Measurements from ENCODE around the gene FAM184A.
"Not testable (repeated sequence)": the region's sequence is repeated elsewhere in the genome, so short reads cannot be mapped to it uniquely, and the experiment has no call there.

The FAM184A gene

GRCh38 chr6:119006974-119007373 is 71.5 kb downstream of the FAM184A start:
- no peak for DNase-seq

DNA sequence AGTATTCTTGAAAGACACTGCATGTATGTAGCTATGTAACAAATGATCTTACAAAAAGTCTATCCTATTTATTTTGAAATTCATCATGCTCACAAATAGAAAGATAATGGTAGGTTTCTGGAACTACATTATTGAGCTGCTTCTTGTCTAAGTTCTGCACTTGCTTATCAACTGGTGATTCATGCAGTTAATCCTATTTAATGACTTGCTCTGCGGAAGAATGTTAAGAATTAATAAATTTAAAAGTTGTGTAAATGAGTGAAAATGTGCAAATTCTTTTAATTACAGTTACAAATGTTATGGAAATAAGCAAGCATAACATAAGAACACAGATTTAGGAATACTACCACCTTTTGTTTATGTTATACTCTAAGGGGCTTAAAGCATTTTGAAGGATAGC is 76.4 kb downstream of the FAM184A start:
- DNase-seq, result no peak

DNA sequence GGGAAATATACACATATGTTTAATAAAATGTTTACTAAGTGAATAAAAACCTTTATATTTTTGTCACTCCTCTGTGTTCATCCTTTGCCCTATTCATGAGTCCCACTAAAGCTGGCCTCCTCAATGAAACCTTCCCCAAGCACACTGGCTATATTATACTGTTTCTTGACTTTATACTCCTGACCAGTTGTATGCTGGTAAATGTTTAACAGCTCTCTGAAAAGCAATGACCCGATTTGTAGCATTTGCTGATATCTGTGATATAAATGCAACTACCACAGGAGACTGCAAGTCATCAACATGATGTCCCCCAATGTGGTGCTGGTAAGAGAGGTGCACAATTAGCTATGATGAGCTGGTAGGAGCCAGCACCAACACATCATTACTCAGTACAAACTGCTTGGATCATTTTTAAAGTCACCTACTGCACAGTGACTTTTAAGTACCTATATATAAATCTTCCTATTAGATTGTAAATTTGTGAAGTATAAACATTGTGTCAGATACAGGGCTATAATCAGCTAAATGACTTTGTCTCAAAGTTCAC is 78.9 kb downstream of the FAM184A start:
- DNase-seq, result no peak

GRCh38 chr6:118997426-118997825 is 81.0 kb downstream of the FAM184A start:
- not testable (repeated sequence) for DNase-seq

- no peak for DNase-seq
Observed at GRCh38 chr6:118996289-118996820, 82.1 kb downstream of the FAM184A start.

- DNase-seq, result no peak
Observed at GRCh38 chr6:118993803-118994251, 84.6 kb downstream of the FAM184A start.

DNA sequence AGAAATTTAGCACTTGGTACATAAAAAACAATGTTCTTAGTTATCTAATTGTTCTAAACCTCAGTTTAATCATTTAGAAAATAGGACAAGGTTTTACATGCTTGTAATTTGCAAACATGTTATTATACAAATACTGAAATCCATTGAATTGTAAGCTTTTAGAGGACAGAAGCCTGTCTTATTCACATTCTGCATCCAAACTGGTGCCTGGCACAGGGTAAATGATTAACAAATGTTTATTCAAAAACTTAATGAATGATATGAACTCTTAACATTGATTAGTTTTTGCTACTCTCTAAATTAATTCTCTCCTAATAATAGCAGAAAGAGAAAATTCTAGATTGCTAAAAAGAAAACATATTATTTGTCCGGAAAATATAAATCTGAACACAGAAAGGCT is 85.1 kb downstream of the FAM184A start:
- no peak for DNase-seq

DNA sequence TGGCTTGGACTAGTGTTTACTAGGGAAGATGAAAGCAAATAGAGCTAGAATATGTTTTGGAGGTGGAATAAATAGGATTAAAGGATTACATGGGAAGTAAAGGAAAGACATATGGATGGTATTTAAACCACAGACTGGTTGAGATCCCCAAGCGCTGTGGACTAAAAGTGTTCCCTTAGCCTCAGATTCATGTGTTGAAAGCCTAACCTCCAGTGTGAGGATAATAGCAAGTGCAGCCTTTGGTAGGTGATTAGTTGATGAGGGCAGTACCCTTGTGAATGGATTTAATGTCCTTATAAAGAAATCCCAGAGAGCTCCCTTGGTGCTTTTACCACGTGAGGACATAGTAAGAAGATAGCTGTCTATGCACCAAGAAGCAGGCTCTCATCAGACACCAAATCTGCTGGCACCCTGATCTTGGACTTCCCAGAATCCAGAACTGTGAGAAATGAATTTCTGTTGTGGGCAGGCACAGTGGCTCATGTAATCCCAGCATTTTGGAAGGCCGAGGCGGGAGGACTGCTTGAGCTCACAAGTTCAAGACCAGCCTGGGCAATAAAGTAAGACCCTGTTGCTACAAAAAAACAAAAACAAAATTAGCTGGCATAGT is 86.2 kb downstream of the FAM184A start:
- DNase-seq, result no peak

DNA sequence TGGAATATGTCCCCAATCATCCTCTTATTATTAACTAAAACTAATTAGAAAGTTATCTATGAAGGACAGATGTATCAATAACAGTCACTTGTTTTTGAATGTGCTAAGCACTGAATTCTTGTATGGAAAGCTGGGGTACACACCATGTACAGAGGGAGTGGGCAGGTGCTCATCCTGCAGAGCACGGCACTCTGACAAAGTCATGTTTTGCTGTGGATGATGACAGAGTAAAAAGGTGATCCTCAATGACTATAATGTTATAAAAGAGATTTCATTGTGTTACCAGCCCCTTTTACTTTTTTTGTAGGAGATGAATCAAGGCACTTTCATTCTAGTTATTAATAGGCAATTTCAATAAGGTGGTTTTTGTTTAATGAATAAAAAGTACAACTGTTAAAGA is 92.2 kb downstream of the FAM184A start:
- no peak for DNase-seq

- DNase-seq, result no peak
Observed at GRCh38 chr6:118985123-118985830, 93.2 kb downstream of the FAM184A start.

GRCh38 chr6:118984342-118984741 is 94.1 kb downstream of the FAM184A start:
- no peak for DNase-seq

GRCh38 chr6:118982575-118982911 is 95.9 kb downstream of the FAM184A start:
- DNase-seq, result no peak

GRCh38 chr6:118981884-118982574 is 96.4 kb downstream of the FAM184A start:
- no peak for DNase-seq

DNA sequence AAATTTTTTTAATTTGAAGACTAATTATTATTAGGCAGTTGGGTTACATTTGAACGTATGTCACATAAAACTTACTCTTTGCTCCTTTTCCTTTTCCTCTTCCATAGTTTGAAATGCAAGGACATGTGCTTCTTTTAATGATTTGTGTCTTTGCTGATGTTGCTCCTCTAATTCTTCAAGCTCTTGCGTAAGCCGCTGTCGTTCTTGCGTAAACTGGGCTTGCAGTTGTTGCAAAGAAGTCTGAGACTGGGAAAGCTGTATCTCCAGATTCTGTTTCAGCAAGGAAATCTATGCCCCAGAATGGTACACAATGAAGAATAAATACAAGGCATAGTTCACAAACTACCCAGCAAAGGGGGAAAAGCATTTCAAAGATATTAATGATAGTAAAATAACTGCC is 98.4 kb downstream of the FAM184A start:
- no peak for DNase-seq

- DNase-seq, result no peak
Observed at GRCh38 chr6:118974790-118975189, 103.7 kb downstream of the FAM184A start.

- DNase-seq, result no peak
Observed at GRCh38 chr6:118971682-118972081, 106.8 kb downstream of the FAM184A start.

DNA sequence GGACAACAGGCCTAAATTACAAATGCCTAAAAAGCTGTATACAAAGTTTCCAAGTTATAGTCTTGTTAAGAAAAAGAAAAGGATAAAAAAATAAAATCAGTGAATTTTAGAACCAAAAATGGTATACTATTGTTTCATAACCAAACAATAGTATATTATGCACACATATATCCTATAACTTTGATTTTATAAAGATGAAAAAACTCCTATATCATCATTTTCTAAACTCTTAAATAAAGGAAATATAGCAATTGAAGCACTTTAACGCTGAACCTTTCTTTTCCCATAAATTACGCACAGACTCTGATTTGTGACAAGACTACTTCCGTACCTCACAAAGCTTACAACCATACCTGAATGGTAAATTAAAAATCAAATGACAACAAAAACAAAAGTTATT is 107.6 kb downstream of the FAM184A start:
- DNase-seq, result no peak

DNA sequence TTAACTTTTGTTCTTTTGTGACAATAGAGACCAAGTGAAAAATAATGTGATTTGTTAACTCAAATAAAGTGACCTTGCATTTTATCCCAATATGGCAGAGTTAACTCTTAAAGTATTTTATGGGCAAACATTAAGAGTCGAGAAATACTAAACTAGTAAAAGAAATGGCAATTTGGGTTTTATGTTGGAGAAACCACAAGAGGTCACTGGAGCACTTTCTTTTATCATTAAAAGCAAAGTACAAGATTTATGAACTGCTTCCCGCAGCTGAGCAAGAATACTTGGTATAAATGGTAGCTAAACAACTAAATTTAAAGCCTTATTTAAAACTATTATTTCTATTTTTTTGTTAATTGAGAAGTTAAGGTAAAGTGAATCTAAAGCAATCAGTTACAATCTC is 110.0 kb downstream of the FAM184A start:
- DNase-seq, result no peak

DNA sequence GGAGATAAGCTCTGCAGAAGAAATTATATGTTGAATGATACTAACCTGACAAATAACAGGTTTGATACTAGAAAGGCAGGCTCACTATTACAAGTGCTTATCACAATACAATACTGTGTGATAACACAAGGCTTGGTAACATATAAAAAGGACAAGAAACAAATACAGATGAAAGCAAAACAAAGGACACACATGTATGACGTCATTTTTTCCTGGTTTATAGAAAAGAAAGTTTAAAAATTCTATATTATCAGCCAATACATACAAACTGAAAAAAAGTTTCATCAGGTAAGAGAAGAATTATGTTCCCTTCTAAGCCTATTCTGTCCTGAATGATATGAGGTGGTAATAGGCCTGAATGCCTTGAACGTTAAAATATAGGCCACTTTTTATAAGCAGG is 111.2 kb downstream of the FAM184A start:
- no peak for DNase-seq

DNA sequence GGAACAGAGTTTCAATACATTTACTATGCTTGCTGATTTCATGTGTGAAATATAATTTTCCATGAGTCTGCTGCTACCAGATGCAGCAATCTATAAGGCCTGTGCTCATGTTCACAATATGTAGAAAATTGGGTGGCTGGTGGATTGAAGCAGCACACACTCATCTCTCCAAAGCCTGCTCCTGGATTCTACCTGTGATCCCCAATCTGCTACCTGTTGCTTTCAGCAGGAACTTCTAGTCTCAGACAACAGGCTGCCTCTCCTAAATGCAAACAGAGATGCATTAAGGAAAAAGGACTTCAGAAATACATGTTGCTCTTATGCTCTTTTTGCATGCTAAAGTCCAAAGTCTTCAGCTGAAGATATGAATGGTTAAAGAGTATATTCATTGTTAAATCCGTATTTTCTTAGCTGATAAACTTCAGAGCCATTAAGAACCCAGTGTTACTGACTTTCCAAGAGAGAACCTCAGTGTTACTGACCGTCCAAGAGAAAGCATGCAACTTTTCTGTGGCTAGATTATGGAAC is 112.6 kb downstream of the FAM184A start:
- no peak for DNase-seq

DNA sequence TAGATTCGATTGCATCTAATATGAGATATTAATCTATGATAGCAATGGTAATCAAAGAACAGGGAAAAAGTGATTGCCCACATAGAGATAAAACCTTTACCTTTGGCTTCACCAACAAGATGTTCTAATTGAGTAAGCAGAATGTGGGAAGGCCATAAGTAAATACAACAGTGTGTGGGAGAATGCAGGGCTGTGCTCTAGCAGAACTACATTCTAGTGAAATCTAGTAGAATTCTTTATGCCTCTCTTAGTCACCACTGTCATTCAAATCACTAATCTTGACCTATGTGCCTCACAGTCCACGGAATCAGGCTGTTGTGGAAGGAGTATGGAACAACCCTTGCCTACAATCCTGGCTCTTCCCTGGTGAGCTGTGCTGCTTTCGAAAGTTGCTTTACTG is 113.1 kb downstream of the FAM184A start:
- no peak for DNase-seq

DNA sequence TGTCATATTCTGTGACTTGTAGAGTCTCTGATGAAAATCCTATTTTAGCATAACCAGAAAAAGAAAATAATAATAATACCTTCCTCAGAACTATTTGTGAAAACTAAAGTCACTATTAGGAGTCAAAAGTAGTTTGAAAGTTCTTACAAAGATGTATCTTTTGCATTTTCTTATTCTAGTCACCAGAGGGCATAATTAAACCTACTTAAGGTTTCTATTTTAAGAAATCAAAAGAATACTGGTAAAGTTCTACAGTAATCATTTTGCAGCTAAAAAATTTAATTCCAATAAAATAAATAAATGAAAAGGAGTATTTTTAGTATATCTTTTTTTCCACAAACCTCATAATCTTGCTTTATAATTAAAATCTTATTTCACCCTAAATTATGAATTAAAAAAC is 115.5 kb downstream of the FAM184A start:
- DNase-seq, result no peak

GRCh38 chr6:118959903-118960302 is 118.6 kb downstream of the FAM184A start:
- DNase-seq, result no peak

- no peak for DNase-seq
Observed at GRCh38 chr6:118953391-118953790, 125.1 kb downstream of the FAM184A start.

Measured in COR-L47 (cell line).